GM23338 (cell line): Measurements from ENCODE around the gene TINAGL1.

ENCODE experiments used
- CREB1 ChIP-seq: fragments of 250-450 bp; sonication (Bioruptor Pico); IDR thresholded peaks from 2 replicates; pipeline ENCODE4 v1.5.0; 2020; ENCODE audit warnings: low read depth, mild to moderate bottlenecking, moderate library complexity
- CTCF ChIP-seq, 2 experiments: fragments of 200-600 bp in 1 of 2; sonication (generic) in 1 of 2; conservative IDR thresholded peaks; 2 replicates each; pipeline versions ENCODE4 v1.5.1 to v1.6.1; 2016 to 2017; ENCODE audit warnings: antibody characterized with exemption in 2 of 2, low read depth in 2 of 2, mild to moderate bottlenecking in 2 of 2, moderate library complexity in 1 of 2
- ETS1 ChIP-seq: IDR thresholded peaks from 2 replicates; pipeline ENCODE4 v1.6.1; 2016; ENCODE audit warnings: antibody characterized with exemption
- EZH2 ChIP-seq: fragments of 200-600 bp; sonication (generic); IDR thresholded peaks from one replicate; pipeline ENCODE4 v1.8.0; 2017; ENCODE audit warnings: antibody characterized with exemption, mild to moderate bottlenecking, low read depth; ENCODE audit not compliant: unreplicated experiment
- EZH2phosphoT487 ChIP-seq: fragments of 200-600 bp; sonication (generic); IDR thresholded peaks from one replicate; pipeline ENCODE4 v1.8.1; 2018; ENCODE audit warnings: antibody characterized with exemption; ENCODE audit not compliant: unreplicated experiment
- JUNB ChIP-seq: IDR thresholded peaks from one replicate; pipeline ENCODE4 v1.6.1; 2016; ENCODE audit warnings: antibody characterized with exemption; ENCODE audit not compliant: unreplicated experiment
- NANOG ChIP-seq: IDR thresholded peaks from 2 replicates; pipeline ENCODE4 v1.6.1; 2016; ENCODE audit warnings: antibody characterized with exemption, borderline replicate concordance
- POLR2AphosphoS5 ChIP-seq: IDR thresholded peaks from 2 replicates; pipeline ENCODE4 v1.6.1; 2016; ENCODE audit warnings: antibody characterized with exemption, low read depth
- REST ChIP-seq: IDR thresholded peaks from one replicate; pipeline ENCODE4 v1.6.1; 2018; ENCODE audit warnings: antibody characterized with exemption; ENCODE audit not compliant: unreplicated experiment
- ZNF114 ChIP-seq: fragments of 250-450 bp; sonication (Bioruptor Pico); IDR thresholded peaks from 2 replicates; pipeline ENCODE4 v1.5.0; 2020; ENCODE audit warnings: mild to moderate bottlenecking, moderate library complexity
- ZNF331 ChIP-seq: fragments of 250-450 bp; sonication (Bioruptor Pico); IDR thresholded peaks from 2 replicates; pipeline ENCODE4 v1.5.0; 2020; ENCODE audit warnings: low read depth, mild to moderate bottlenecking, moderate library complexity
- ZNF462 ChIP-seq: fragments of 250-450 bp; sonication (Bioruptor Pico); IDR thresholded peaks from 2 replicates; pipeline ENCODE4 v1.5.0; 2020; ENCODE audit warnings: mild to moderate bottlenecking, moderate library complexity

- TF ChIP-seq CTCF (conservative IDR thresholded peaks at IDR 0.05; ENCODE audit: low read depth in 2 of 2) (no peak), POLR2AphosphoS5 (no peak), NANOG (no peak), REST (no peak), EZH2 (no peak), EZH2phosphoT487 (no peak), ZNF462 (CRISPR knock-in tag) (no peak), CREB1 (CRISPR knock-in tag) (no peak), ZNF331 (CRISPR knock-in tag) (no peak), ETS1 (no peak), JUNB (no peak), ZNF114 (CRISPR knock-in tag) (no peak)
Measured at GRCh38 chr1:31618916-31619846, 42.9 kb downstream of the TINAGL1 start.
